Loucy (cell line): ENCODE measurements around the gene KIF3B.

ENCODE experiments used
- CTCF ChIP-seq: fragments of 200-600 bp; sonication (generic); conservative IDR thresholded peaks from 2 replicates; pipeline ENCODE4 v1.5.1; 2014; ENCODE audit warnings: mild to moderate bottlenecking, antibody characterized with exemption, low read length
- EZH2phosphoT487 ChIP-seq: fragments of 200-600 bp; IDR thresholded peaks from 2 replicates; pipeline ENCODE4 v1.6.1; 2018; ENCODE audit warnings: antibody characterized with exemption, mild to moderate bottlenecking, moderate library complexity, borderline replicate concordance

GRCh38 chr20:32244150-32244823 is 33.2 kb upstream of the KIF3B start:
- TF ChIP-seq CTCF (no peak), EZH2phosphoT487 (no peak)
